Measurements from ENCODE around the gene RPL10. TPM values are rescaled to one million over a fixed set of nuclear protein-coding genes. Genes with fewer than 3 reads are reported as not detected.

RPL10 gene
- total RNA-seq, 4 donors from 2014 or later, result 2,607 to 8,937 (median 4,770) TPM

GRCh38 chrX:154369449-154370299 is 28.5 kb upstream of the RPL10 start:
- no peaks in the 10 kb centered on the region for H3K27me3 ChIP-seq
- DNase-seq, result peak; percentile 19
- H3K4me3 ChIP-seq, result peak overlapping the region; percentile 55 to 76 (median 70)
- intact Hi-C loops (cut with DNase I), result no loop called here
- H3K27ac ChIP-seq, result peak overlapping the region; percentile 84 to 99 (median 96)
- WGBS, 2 donors, result 63% methylated on average over 6 of the region's 13 CpGs; no CpG with 5 or more reads in 1 of the 2 donors
- TF ChIP-seq CTCF (IDR thresholded peaks at IDR 0.05), result no peak
- peak in 1 of 4 donors; percentile 46 for TF ChIP-seq POLR2A (IDR thresholded peaks at IDR 0.05)
- H3K9me3 ChIP-seq, result no peaks in the 10 kb centered on the region
- peaks cover 15 to 92% (median 23%) of the 10 kb centered on the region in 3 donors for H3K4me1 ChIP-seq
- H3K36me3 ChIP-seq, result peaks cover 11 to 31% (median 15%) of the 10 kb centered on the region in 3 donors

GRCh38 chrX:154370300-154371016 is 27.7 kb upstream of the RPL10 start:
- no peak for DNase-seq
- no peak for TF ChIP-seq POLR2A (IDR thresholded peaks at IDR 0.05)
- TF ChIP-seq CTCF (IDR thresholded peaks at IDR 0.05), result no peak
- Histone ChIP-seq H3K4me3 (peak overlapping the region; percentile 55 to 76 (median 70)), H3K9me3 (no peaks in the 10 kb centered on the region), H3K36me3 (peaks cover 9 to 23% (median 12%) of the 10 kb centered on the region in 3 donors), H3K4me1 (peaks cover 15 to 92% (median 23%) of the 10 kb centered on the region in 3 donors), H3K27me3 (no peaks in the 10 kb centered on the region), H3K27ac (peak overlapping the region; percentile 84 to 99 (median 96))
- WGBS, 2 donors, result no CpG with 5 or more reads among the region's 63 CpGs
- intact Hi-C loops (cut with DNase I), result no loop called here

GRCh38 chrX:154371017-154371788 is 27.0 kb upstream of the RPL10 start:
- Histone ChIP-seq H3K36me3 (peaks cover 2 to 15% (median 5%) of the 10 kb centered on the region in 3 donors), H3K4me3 (peak overlapping the region; percentile 55 to 76 (median 70)), H3K9me3 (no peaks in the 10 kb centered on the region), H3K27me3 (no peaks in the 10 kb centered on the region), H3K4me1 (peaks cover 15 to 85% (median 23%) of the 10 kb centered on the region in 3 donors), H3K27ac (peak overlapping the region; percentile 84 to 99 (median 96))
- 0% methylated on average over 6 of the region's 77 CpGs; no CpG with 5 or more reads in 1 of the 2 donors for WGBS, 2 donors
- intact Hi-C loops (cut with DNase I), result no loop called here
- DNase-seq, result peak; percentile 67
- no peak for TF ChIP-seq CTCF (IDR thresholded peaks at IDR 0.05)
- peak in 3 of 4 donors; percentile 72 to 97 (median 95) for TF ChIP-seq POLR2A (IDR thresholded peaks at IDR 0.05)

GRCh38 chrX:154371789-154372300 is 26.3 kb upstream of the RPL10 start:
- Histone ChIP-seq H3K9me3 (no peaks in the 10 kb centered on the region), H3K36me3 (peaks cover 0 to 9% (median 0%) of the 10 kb centered on the region in 3 donors), H3K27ac (peak overlapping the region; percentile 84 to 99 (median 95)), H3K4me1 (peaks cover 15 to 79% (median 23%) of the 10 kb centered on the region in 3 donors), H3K27me3 (no peaks in the 10 kb centered on the region), H3K4me3 (peak overlapping the region; percentile 55 to 76 (median 70))
- WGBS, 2 donors, result 40% methylated on average over 6 of the region's 43 CpGs; no CpG with 5 or more reads in 1 of the 2 donors
- DNase-seq, result no peak
- intact Hi-C loops (cut with DNase I), result no loop called here
- TF ChIP-seq POLR2A (IDR thresholded peaks at IDR 0.05), result peak in 1 of 4 donors; percentile 18
- TF ChIP-seq CTCF (IDR thresholded peaks at IDR 0.05), result no peak
